Stimulated activated CD4-positive, alpha-beta T cell treated with anti-CD3 and anti-CD28 coated beads, TNF-alpha, amount 100 ng/mL, for 48 hours (primary cell): ENCODE data around the gene SPRTN.

ENCODE experiments used
- DNase-seq, 3 donors: peaks; one replicate each; pipeline ENCODE4 v3.0.0-alpha.2; 2020; ENCODE audit warnings: low read depth in 3 of 3

Gene SPRTN

GRCh38 chr1:231376875-231377549 is 38.9 kb downstream of the SPRTN start:
- DNase-seq: no peak

GRCh38 chr1:231381729-231382128 is 43.6 kb downstream of the SPRTN start:
- no peak for DNase-seq

GRCh38 chr1:231382426-231382825 is 44.3 kb downstream of the SPRTN start:
- DNase-seq: no peak

GRCh38 chr1:231383159-231383860 is 45.2 kb downstream of the SPRTN start:
- no peak for DNase-seq

- DNase-seq: no peak
These were observed 46.8 kb downstream of the SPRTN start for GRCh38 chr1:231384696-231385415.

- DNase-seq: no peak
These were observed 47.3 kb downstream of the SPRTN start for GRCh38 chr1:231385416-231385748.

- DNase-seq: no peak
These were observed 48.4 kb downstream of the SPRTN start for GRCh38 chr1:231386466-231386865.

- DNase-seq: no peak
These were observed 49.9 kb downstream of the SPRTN start for GRCh38 chr1:231387770-231388669.

GRCh38 chr1:231390071-231390470 is 52.0 kb downstream of the SPRTN start:
- DNase-seq: no peak

- no peak for DNase-seq
These were observed 54.5 kb downstream of the SPRTN start for GRCh38 chr1:231392389-231393131.

- DNase-seq: no peak
These were observed 55.6 kb downstream of the SPRTN start for GRCh38 chr1:231393668-231394067.

- no peak for DNase-seq
These were observed 57.2 kb downstream of the SPRTN start for GRCh38 chr1:231395076-231395997.

GRCh38 chr1:231395998-231396390 is 57.9 kb downstream of the SPRTN start:
- no peak for DNase-seq

GRCh38 chr1:231396643-231397042 is 58.5 kb downstream of the SPRTN start:
- DNase-seq: no peak

GRCh38 chr1:231397886-231398671 is 60.0 kb downstream of the SPRTN start:
- no peak for DNase-seq

- DNase-seq: no peak
These were observed 63.4 kb downstream of the SPRTN start for GRCh38 chr1:231401478-231401877.

- no peak for DNase-seq
These were observed 66.2 kb downstream of the SPRTN start for GRCh38 chr1:231404318-231404717.
